Stimulated activated CD4-positive, alpha-beta T cell treated with anti-CD3 and anti-CD28 coated beads, Interleukin-1b, Interleukin-23, amount 100 ng/mL, for 24 hours (primary cell): ENCODE measurements around the gene PEX7.
"Not testable (repeated sequence)": the region's sequence is repeated elsewhere in the genome, so short reads cannot be mapped to it uniquely, and the experiment has no call there.

Experiments used
- DNase-seq, 4 experiments: peaks; one replicate each; pipeline ENCODE4 v3.0.0-alpha.2; 2020; ENCODE audit warnings: low read depth in 4 of 4, low spot score in 1 of 4

PEX7 gene

GRCh38 chr6:136790411-136791295 lies 31.7 kb upstream of the PEX7 start:
- DNase-seq: no peak

- DNase-seq: peak in 3 of 4 experiments; percentile 18 to 30 (median 25)
Measured at GRCh38 chr6:136791296-136792094, 30.9 kb upstream of the PEX7 start.

- DNase-seq: no peak
Measured at GRCh38 chr6:136792095-136792409, 30.3 kb upstream of the PEX7 start.

GRCh38 chr6:136792410-136793262 lies 29.8 kb upstream of the PEX7 start, which contains the start of gene MAP3K5:
TSS of gene MAP3K5 (minus strand) at chr6:136792477. CDS start at chr6:136792157, 320 bp downstream.
- peak; percentile 81 to 91 (median 90) for DNase-seq

- no peak for DNase-seq
Measured at GRCh38 chr6:136793363-136793762, 29.0 kb upstream of the PEX7 start.

GRCh38 chr6:136795386-136795785 lies 27.0 kb upstream of the PEX7 start:
- no peak for DNase-seq

GRCh38 chr6:136795996-136796395 lies 26.4 kb upstream of the PEX7 start:
- no peak for DNase-seq

- no peak for DNase-seq
Measured at GRCh38 chr6:136798044-136798443, 24.3 kb upstream of the PEX7 start.

- DNase-seq: no peak
Measured at GRCh38 chr6:136801581-136801980, 20.8 kb upstream of the PEX7 start.

- no peak for DNase-seq
Measured at GRCh38 chr6:136803608-136804007, 18.8 kb upstream of the PEX7 start.

GRCh38 chr6:136809091-136809860 lies 13.1 kb upstream of the PEX7 start:
- DNase-seq: no peak

- DNase-seq: no peak
Measured at GRCh38 chr6:136811272-136811671, 11.1 kb upstream of the PEX7 start.

- no peak for DNase-seq
Measured at GRCh38 chr6:136812174-136812573, 10.2 kb upstream of the PEX7 start.

GRCh38 chr6:136815608-136816007 lies 6.8 kb upstream of the PEX7 start:
- not testable (repeated sequence) for DNase-seq

- DNase-seq: no peak
Measured at GRCh38 chr6:136816656-136817055, 5.7 kb upstream of the PEX7 start.

GRCh38 chr6:136820561-136820960 lies 1.8 kb upstream of the PEX7 start:
- DNase-seq: no peak

- DNase-seq: peak in 2 of 4 experiments; percentile 1 to 6
Measured at GRCh38 chr6:136822046-136822375, 381 bp upstream of the PEX7 start.

GRCh38 chr6:136823128-136823660 lies 802 bp downstream of the PEX7 start:
- no peak for DNase-seq

GRCh38 chr6:136826216-136826615 lies 3.8 kb downstream of the PEX7 start:
- no peak for DNase-seq

- DNase-seq: no peak
Measured at GRCh38 chr6:136831873-136832562, 9.6 kb downstream of the PEX7 start.
